Measurements from ENCODE around the gene PINLYP.
A peak's percentile ranks its signal among the peaks of the same experiment; 100 is the strongest.
"Not testable (repeated sequence)": the region's sequence is repeated elsewhere in the genome, so short reads cannot be mapped to it uniquely, and the experiment has no call there.

PINLYP gene

DNA sequence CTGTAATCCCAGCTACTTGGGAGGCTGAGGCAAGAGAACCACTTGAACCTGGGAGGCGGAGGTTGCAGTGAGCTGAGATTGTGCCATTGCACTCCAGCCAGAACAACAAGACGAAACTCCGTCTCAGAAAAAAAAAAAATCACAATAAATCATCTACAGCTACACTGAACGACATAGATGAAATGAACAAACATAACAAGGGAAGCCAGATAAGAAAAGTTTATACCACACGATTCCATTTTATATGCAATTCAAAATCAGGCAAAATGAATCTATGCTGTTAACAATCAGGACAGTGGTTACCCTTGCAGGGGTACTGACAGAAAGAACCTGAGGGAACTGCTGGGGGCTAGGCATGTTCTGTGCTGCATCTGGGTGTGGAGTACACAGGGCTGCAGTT is 5.9 kb upstream of the PINLYP start:
- peaks cover 7% of the 10 kb centered on the region for H3K36me3 ChIP-seq (ENCODE audit: control insufficient read depth, insufficient read depth, low read length, severe bottlenecking)
- H3K27me3 ChIP-seq (replicated peaks; ENCODE audit: control insufficient read depth, insufficient read depth, low read length) = no peaks in the 10 kb centered on the region
- no peak overlapping the region for H3K4me3 ChIP-seq (ENCODE audit: low read length)
- no peak overlapping the region for H3K9ac ChIP-seq (ENCODE audit: low read length)
- H3K4me1 ChIP-seq (ENCODE audit: control insufficient read depth, insufficient read depth, low read length) = peaks cover 4% of the 10 kb centered on the region
- DNase-seq (ENCODE audit: low read depth) = no peak
- H3K9me3 ChIP-seq (ENCODE audit: control insufficient read depth, low read length) = no peaks in the 10 kb centered on the region

DNA sequence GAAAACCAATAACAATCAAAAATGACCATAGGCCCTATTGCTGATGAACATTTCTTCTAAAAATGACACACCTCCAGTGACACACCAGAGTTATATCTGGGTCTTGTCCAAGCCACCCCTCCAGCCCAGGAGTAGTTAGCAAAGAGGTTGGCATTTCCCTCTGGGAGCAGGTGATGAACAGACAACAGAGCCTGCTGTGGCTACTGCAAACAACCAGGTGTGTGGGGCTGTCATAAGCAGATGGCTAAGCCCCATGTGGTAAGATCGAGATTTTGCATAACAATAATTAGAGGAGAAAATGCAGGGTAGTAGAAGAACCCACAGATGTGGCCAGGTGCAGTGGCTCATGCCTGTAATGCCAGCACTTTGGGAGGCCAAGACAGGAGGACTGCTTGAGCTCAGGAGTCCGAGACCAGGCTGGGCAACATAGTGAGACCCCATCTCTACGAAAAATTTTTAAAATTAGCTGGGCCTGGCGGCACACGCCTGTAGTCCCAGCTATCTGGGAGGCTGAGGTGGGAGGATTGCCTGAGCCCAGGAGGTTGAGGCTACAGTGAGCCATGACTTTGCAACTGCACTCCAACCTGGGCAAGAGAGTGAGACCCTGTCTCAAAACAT is 5.3 kb upstream of the PINLYP start:
- no peak overlapping the region for H3K9ac ChIP-seq (ENCODE audit: low read length)
- H3K9me3 ChIP-seq (ENCODE audit: control insufficient read depth, low read length) = no peaks in the 10 kb centered on the region
- H3K4me1 ChIP-seq (ENCODE audit: control insufficient read depth, insufficient read depth, low read length) = peaks cover 6% of the 10 kb centered on the region
- H3K36me3 ChIP-seq (ENCODE audit: control insufficient read depth, insufficient read depth, low read length, severe bottlenecking) = peaks cover 7% of the 10 kb centered on the region
- no peaks in the 10 kb centered on the region for H3K27me3 ChIP-seq (replicated peaks; ENCODE audit: control insufficient read depth, insufficient read depth, low read length)
- no peak for DNase-seq (ENCODE audit: low read depth)
- no peak overlapping the region for H3K4me3 ChIP-seq (ENCODE audit: low read length)

DNA sequence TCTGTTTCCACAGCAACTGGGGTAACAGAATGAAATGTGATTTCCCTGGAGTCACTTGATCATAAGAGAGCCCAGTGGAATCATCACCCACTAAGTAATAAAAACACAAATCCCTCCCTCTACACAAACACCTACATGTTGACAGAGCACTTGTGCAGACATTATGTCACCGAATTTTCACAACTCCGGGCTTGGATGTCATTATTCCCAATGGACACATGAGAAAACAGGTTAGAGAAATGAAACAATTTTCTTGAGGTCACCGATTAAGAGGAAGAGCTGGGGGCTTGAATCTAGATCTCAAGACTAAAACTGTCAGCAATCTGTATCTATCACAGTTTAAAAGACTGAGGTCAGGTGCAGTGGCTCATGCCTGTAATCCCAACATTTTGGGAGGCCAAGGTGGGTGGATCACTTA is 3.4 kb upstream of the PINLYP start:
- no peaks in the 10 kb centered on the region for H3K9me3 ChIP-seq (ENCODE audit: control insufficient read depth, low read length)
- H3K36me3 ChIP-seq (ENCODE audit: control insufficient read depth, insufficient read depth, low read length, severe bottlenecking) = peaks cover 7% of the 10 kb centered on the region
- DNase-seq (ENCODE audit: low read depth) = no peak
- H3K9ac ChIP-seq (ENCODE audit: low read length) = no peak overlapping the region
- no peak overlapping the region for H3K4me3 ChIP-seq (ENCODE audit: low read length)
- no peaks in the 10 kb centered on the region for H3K27me3 ChIP-seq (replicated peaks; ENCODE audit: control insufficient read depth, insufficient read depth, low read length)
- peaks cover 6% of the 10 kb centered on the region for H3K4me1 ChIP-seq (ENCODE audit: control insufficient read depth, insufficient read depth, low read length)

DNA sequence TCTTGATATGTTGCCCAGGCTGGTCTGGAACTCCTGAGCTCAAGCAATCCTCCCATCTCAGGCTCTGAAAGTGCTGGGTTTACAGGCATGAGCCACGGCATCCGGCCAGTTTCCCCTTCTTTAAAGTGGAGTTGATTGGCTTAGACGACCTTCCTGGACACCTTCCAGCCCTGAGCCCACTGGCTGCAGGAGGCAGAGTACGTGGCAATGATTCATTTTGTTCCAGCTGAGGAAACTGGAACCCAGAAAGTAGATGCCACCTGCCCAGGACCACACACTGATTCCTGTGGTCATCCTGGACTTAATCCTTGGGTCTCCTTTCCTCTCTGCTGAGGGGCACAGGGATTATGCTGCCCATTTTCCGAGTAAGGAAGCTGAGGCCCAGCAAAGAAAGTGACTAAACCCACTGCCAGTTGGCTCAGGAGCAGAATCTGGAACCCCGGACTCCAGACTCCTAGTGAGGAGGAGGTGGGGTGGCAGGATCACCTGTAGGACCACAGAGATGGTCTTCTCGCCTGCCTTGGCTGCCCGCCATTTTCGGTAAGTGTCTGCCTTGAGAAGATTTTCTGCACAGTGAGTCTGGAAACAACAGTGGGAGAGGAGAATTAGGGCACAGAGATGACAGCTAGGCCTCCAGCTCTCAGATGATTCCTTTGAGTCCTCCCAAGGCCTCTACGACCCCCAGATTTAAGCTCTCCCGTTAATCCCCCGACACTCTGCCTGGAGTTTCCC is 1.0 kb upstream of the PINLYP start:
- Histone ChIP-seq H3K9ac (ENCODE audit: low read length) (peak overlapping the region; percentile 99), H3K27me3 (replicated peaks; ENCODE audit: control insufficient read depth, insufficient read depth, low read length) (no peaks in the 10 kb centered on the region), H3K9me3 (ENCODE audit: control insufficient read depth, low read length) (no peaks in the 10 kb centered on the region), H3K4me3 (ENCODE audit: low read length) (peak overlapping the region; percentile 100), H3K4me1 (ENCODE audit: control insufficient read depth, insufficient read depth, low read length) (peaks cover 6% of the 10 kb centered on the region), H3K36me3 (ENCODE audit: control insufficient read depth, insufficient read depth, low read length, severe bottlenecking) (peaks cover 7% of the 10 kb centered on the region)
- peak; percentile 22 for DNase-seq (ENCODE audit: low read depth)

GRCh38 chr19:43575955-43576878 is 616 bp downstream of the PINLYP start:
- Histone ChIP-seq H3K9ac (ENCODE audit: low read length) (peak overlapping the region; percentile 72), H3K4me3 (ENCODE audit: low read length) (peak overlapping the region; percentile 100), H3K4me1 (ENCODE audit: control insufficient read depth, insufficient read depth, low read length) (peaks cover 12% of the 10 kb centered on the region), H3K9me3 (ENCODE audit: control insufficient read depth, low read length) (no peaks in the 10 kb centered on the region), H3K27me3 (replicated peaks; ENCODE audit: control insufficient read depth, insufficient read depth, low read length) (no peaks in the 10 kb centered on the region), H3K36me3 (ENCODE audit: control insufficient read depth, insufficient read depth, low read length, severe bottlenecking) (peaks cover 7% of the 10 kb centered on the region)
- DNase-seq (ENCODE audit: low read depth) = no peak

DNA sequence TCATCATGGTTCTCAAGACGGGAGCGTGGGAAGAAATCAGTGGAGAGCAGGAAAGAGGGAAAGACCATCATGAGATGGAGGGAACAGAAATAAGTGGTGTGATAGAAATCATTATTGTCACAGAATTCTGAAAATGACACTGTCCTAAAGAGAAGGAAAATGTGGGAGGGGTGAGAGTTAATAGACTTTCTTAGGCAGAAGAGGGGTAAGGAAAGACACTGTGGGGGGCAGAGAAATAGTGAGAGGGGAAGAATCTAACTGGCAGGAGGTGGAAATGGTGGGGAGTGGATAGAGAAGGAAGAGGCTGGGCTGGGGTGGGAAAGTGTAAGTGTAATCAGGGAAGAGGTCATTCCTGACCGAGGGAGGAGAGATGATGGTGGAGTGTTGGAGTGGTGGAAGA is 3.2 kb downstream of the PINLYP start:
- no peaks in the 10 kb centered on the region for H3K9me3 ChIP-seq (ENCODE audit: control insufficient read depth, low read length)
- peaks cover 15% of the 10 kb centered on the region for H3K4me1 ChIP-seq (ENCODE audit: control insufficient read depth, insufficient read depth, low read length)
- no peak for DNase-seq (ENCODE audit: low read depth)
- H3K4me3 ChIP-seq (ENCODE audit: low read length) = no peak overlapping the region
- H3K27me3 ChIP-seq (replicated peaks; ENCODE audit: control insufficient read depth, insufficient read depth, low read length) = no peaks in the 10 kb centered on the region
- H3K9ac ChIP-seq (ENCODE audit: low read length) = no peak overlapping the region
- no peaks in the 10 kb centered on the region for H3K36me3 ChIP-seq (ENCODE audit: control insufficient read depth, insufficient read depth, low read length, severe bottlenecking)

GRCh38 chr19:43581467-43581866 is 5.9 kb downstream of the PINLYP start:
- H3K4me3 ChIP-seq (ENCODE audit: low read length) = peak overlapping the region; percentile 83
- peak overlapping the region; percentile 35 for H3K9ac ChIP-seq (ENCODE audit: low read length)
- no peaks in the 10 kb centered on the region for H3K27me3 ChIP-seq (replicated peaks; ENCODE audit: control insufficient read depth, insufficient read depth, low read length)
- DNase-seq (ENCODE audit: low read depth) = no peak
- H3K36me3 ChIP-seq (ENCODE audit: control insufficient read depth, insufficient read depth, low read length, severe bottlenecking) = peaks cover 5% of the 10 kb centered on the region
- peaks cover 13% of the 10 kb centered on the region for H3K4me1 ChIP-seq (ENCODE audit: control insufficient read depth, insufficient read depth, low read length)
- no peaks in the 10 kb centered on the region for H3K9me3 ChIP-seq (ENCODE audit: control insufficient read depth, low read length)

GRCh38 chr19:43582495-43582894 is 6.9 kb downstream of the PINLYP start:
- H3K27me3 ChIP-seq (replicated peaks; ENCODE audit: control insufficient read depth, insufficient read depth, low read length) = no peaks in the 10 kb centered on the region
- no peak overlapping the region for H3K9ac ChIP-seq (ENCODE audit: low read length)
- no peak overlapping the region for H3K4me3 ChIP-seq (ENCODE audit: low read length)
- peaks cover 13% of the 10 kb centered on the region for H3K4me1 ChIP-seq (ENCODE audit: control insufficient read depth, insufficient read depth, low read length)
- no peak for DNase-seq (ENCODE audit: low read depth)
- H3K36me3 ChIP-seq (ENCODE audit: control insufficient read depth, insufficient read depth, low read length, severe bottlenecking) = peaks cover 8% of the 10 kb centered on the region
- H3K9me3 ChIP-seq (ENCODE audit: control insufficient read depth, low read length) = no peaks in the 10 kb centered on the region

- Histone ChIP-seq H3K9me3 (ENCODE audit: control insufficient read depth, low read length) (no peaks in the 10 kb centered on the region), H3K27me3 (replicated peaks; ENCODE audit: control insufficient read depth, insufficient read depth, low read length) (no peaks in the 10 kb centered on the region), H3K9ac (ENCODE audit: low read length) (no peak overlapping the region), H3K4me1 (ENCODE audit: control insufficient read depth, insufficient read depth, low read length) (peaks cover 13% of the 10 kb centered on the region), H3K36me3 (ENCODE audit: control insufficient read depth, insufficient read depth, low read length, severe bottlenecking) (peaks cover 15% of the 10 kb centered on the region), H3K4me3 (ENCODE audit: low read length) (no peak overlapping the region)
- no peak for DNase-seq (ENCODE audit: low read depth)
These were observed 8.9 kb downstream of the PINLYP start for GRCh38 chr19:43584484-43584883.

GRCh38 chr19:43586346-43586745 is 10.7 kb downstream of the PINLYP start:
- no peak for DNase-seq (ENCODE audit: low read depth)
- H3K36me3 ChIP-seq (ENCODE audit: control insufficient read depth, insufficient read depth, low read length, severe bottlenecking) = peaks cover 24% of the 10 kb centered on the region
- no peaks in the 10 kb centered on the region for H3K9me3 ChIP-seq (ENCODE audit: control insufficient read depth, low read length)
- H3K4me3 ChIP-seq (ENCODE audit: low read length) = no peak overlapping the region
- H3K9ac ChIP-seq (ENCODE audit: low read length) = no peak overlapping the region
- H3K27me3 ChIP-seq (replicated peaks; ENCODE audit: control insufficient read depth, insufficient read depth, low read length) = no peaks in the 10 kb centered on the region
- peaks cover 14% of the 10 kb centered on the region for H3K4me1 ChIP-seq (ENCODE audit: control insufficient read depth, insufficient read depth, low read length)

GRCh38 chr19:43587029-43587428 is 11.4 kb downstream of the PINLYP start:
- H3K36me3 ChIP-seq (ENCODE audit: control insufficient read depth, insufficient read depth, low read length, severe bottlenecking) = peaks cover 26% of the 10 kb centered on the region
- H3K9ac ChIP-seq (ENCODE audit: low read length); DNase-seq (ENCODE audit: low read depth); H3K27me3 ChIP-seq (replicated peaks; ENCODE audit: control insufficient read depth, insufficient read depth, low read length); H3K4me3 ChIP-seq (ENCODE audit: low read length); H3K9me3 ChIP-seq (ENCODE audit: control insufficient read depth, low read length): not testable (repeated sequence)
- peaks cover 12% of the 10 kb centered on the region for H3K4me1 ChIP-seq (ENCODE audit: control insufficient read depth, insufficient read depth, low read length)

Measured in adipocyte (in vitro differentiated cells).